Fibroblast of skin of left biceps (primary cell): ENCODE measurements around the gene FBXW8.

Source experiments
- DNase-seq, 2 experiments: peaks; one replicate each; pipeline ENCODE4 v3.0.0-alpha.2; 2013; ENCODE audit warnings: low read depth in 2 of 2

FBXW8 gene

GRCh38 chr12:117023998-117024960 lies 113.5 kb downstream of the FBXW8 start:
- DNase-seq = no peak

DNA sequence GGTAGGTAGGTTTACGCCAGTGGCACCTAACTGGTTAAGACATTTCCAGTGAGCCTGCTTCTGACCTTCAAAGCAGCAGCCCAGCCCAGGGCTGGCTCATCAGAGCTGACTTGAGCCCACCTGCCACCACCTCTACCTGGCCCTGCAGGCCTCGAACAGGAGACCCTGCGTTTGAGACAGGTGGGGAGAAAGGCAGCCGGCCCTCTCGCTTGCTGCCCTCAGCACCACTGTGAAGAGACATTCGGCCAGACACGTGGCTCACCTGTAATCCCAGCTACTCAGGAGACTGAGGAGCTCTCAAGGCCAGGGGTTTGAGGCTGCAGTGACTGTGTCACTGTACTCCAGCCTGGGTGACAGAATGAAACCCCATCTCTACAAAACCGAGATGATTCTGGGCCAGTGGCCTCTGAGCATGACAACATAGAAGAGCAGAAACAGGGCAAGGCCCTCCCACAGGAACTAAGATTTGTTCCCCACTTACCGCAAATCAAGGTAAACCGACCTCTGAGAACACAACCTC lies 114.3 kb downstream of the FBXW8 start:
- no peak for DNase-seq

GRCh38 chr12:117025481-117026151 lies 114.9 kb downstream of the FBXW8 start:
- DNase-seq = peak; percentile 12 to 16

GRCh38 chr12:117026343-117026742 lies 115.6 kb downstream of the FBXW8 start:
- DNase-seq = no peak

DNA sequence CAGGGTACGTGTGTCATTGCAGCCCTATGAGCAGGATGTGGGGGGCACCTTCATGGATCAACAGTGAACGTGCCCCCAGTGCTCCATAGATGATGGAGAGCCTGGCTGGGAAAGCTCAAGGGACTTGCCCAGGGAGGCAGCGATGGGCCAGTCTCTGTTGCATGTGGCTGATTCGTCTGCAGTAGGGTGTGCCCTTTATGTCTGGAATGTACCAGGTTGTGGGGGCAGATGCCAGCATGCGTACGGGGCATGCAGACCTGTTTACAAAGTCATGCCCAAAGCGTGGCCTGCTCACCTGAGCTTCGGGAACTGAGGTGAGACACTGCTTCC lies 116.1 kb downstream of the FBXW8 start:
- DNase-seq = no peak

DNA sequence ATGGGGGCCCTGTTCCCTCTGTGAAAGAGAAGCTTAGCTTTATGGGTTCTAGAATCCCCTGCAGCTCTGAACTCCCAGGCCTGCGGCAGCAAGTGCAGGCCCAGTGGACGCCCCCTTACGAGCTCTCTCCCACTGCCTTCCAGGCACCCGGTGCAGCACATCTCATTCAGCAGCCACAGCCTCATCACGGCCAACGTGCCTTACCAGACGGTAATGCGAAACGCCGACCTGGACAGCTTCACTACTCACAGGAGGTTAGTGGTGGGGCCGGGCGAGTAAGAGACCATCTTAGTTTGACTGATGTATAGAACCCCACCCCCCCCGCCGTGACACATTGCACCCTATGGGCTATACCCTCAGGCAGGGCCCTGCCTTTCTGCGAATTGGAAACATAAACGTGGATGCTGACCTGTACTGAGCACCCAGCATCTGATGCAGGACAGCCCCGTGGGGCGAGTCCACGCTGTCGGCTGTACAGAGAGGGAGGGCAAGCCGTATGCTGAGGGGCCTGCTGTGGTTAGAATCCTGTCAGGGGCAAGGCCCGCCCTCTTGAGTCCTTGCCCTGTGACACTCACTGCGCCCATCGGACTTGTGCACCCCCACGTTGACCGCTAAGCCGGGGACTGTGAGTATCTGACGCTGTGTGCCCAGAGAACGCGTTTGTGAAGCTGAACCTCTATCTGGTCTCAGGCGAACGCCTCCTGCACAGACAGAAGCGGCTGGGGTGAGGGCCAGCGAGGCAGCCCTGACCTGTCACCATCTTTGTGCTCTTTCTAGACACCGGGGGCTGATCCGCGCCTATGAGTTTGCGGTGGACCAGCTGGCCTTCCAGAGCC lies 116.7 kb downstream of the FBXW8 start:
- no peak for DNase-seq

DNA sequence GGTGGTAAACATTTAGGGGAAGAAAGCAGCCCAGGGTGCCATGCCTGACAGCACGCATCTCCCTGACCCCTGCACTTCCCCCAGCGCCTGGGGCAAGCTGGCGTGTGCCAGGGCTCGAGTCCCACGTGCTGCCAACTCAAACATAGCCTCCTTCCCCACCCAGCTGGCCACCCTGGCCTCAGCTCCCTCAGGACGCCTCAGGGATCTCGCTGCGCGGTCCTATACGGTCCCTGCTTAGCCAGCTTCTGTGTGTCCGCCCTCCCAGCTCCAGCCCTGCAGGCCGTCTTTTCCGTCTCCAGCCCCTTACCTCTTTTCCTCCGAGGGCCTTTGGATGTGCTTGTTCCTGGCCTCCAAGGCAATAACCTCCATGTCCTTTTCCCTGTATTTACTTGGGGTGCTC lies 117.5 kb downstream of the FBXW8 start:
- no peak for DNase-seq

- no peak for DNase-seq
Observed at GRCh38 chr12:117030187-117030900, 119.6 kb downstream of the FBXW8 start.

DNA sequence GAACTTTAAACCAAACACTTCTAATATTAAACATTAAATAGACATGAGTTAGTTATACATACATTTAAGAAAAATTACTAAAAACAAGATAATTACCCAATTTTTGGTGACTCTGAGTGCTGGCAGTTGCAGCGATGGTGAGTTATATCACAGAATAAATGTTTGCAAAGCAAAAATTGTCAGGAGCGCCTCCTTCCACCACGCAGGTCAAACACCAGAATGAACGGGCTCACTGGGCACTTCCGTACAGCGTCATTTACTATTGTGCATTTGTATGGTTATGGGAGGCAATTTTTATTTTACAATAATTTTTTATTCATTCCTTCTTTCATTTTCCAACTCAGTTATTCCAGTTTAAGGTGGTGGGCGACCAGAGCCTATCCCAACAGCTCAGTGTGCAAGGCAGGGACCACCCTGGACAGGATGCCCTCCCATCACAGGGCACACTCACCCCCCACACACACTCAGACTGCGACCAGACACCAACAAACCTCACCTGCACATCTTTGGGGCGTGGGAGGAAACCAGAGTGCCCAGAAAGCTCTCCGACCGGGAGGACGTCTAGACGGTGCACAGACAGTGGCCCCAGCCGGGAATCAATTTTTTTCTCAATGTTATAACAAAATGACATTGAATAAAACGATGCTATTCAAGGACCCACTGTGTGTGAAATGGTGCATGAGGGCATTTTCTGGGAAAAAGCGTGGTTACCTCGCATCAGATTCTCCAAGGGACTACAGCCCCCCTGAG lies 121.3 kb downstream of the FBXW8 start:
- DNase-seq = no peak

DNA sequence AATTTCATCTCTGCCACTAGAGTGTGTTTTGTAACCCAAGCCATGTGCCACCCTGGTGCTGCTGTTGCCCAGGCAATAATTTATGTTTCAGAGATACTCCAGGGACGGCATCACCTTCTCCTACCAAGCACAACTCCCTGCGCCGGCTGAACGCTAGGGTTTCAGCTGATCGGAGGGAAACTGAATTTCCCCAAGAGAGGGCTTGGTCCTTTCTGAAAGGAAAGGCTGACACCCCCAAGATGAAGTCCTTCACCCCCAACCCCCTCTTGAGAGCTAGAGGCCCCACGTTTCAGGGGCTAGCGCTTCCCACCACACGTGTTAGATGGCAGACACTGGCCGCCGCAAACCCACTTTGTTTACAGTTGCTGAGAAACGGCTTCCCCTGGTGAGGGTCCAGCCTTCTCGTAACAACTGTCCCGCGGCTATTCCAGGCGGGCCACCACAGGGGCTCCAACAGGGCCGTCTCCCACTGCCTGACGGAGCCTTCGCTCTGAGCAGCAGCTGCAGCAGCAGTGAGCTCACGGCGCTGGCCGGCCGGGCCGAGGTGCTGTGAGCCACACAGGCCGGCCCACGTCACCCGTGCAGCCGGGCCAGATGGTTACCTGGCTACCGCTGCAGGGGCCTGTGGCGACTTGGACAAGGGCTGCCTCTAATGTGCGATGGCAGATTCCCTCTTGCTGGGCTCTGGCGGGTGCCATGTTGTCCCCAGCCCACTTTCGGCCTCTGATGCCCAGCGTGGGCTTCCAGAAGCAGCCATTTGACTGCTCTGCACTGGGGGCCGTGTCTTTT lies 122.0 kb downstream of the FBXW8 start:
- DNase-seq = no peak

GRCh38 chr12:117033382-117034221 lies 122.9 kb downstream of the FBXW8 start:
- DNase-seq = no peak

- no peak for DNase-seq
Observed at GRCh38 chr12:117034249-117034648, 123.5 kb downstream of the FBXW8 start.

GRCh38 chr12:117034701-117035151 lies 124.0 kb downstream of the FBXW8 start:
- DNase-seq = no peak

DNA sequence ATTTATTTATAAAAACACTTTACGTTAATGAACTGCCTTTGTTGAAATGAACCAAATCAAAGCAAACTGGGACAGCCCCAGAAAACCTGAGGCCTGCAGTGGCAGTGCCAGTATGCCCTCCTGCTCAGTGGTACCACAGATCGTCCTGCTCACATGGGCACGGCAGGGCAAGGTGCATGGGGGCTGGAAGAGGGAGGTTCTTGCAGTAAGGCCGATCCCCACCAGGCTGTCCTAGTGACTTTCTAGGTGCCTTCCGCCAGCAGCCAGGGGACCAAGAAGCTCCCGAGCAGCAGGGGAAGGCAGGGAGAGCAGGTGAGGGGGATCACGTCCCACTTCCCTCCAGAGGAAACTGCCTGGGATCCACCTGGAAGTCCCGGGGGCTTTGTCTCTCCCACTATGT lies 124.5 kb downstream of the FBXW8 start:
- no peak for DNase-seq

DNA sequence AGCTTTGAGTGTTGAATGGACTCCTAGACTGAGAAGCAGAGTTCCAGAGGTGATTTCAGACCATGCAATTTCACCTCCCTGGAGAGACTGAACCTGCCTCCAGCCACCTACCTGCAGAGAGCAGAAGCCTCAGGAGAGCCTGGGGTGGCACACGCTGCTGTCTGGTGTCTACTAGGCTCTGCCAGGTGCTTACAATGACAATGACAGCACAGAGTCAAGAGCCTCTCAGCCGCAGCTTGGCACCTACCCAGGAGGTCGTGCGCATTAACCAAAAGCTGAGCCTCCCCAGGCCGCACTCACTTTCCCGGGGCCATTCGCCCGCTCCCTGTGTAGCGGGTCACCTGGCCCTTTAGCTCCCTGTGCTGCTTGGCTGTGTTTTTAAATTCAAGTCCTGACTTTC lies 125.3 kb downstream of the FBXW8 start:
- no peak for DNase-seq

DNA sequence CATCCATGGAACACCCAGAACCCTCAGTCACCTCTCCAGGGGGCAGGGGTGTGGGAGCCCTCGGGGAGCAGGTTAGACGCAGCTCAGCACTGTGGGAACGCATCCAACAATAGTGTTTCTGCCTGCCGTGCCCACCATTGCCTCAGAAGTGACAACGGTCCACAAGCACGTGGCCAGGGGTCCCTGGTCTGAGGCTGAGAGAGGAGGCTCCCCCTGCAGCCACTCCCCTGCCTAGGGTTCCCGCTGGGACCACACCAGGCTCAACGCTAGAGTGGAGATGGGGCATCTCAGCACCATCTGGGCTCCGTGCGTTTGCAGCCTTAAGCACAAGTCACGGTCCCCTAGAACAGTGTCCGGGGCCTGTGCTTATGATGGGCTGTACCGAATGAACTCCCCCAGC lies 125.8 kb downstream of the FBXW8 start:
- DNase-seq = no peak

DNA sequence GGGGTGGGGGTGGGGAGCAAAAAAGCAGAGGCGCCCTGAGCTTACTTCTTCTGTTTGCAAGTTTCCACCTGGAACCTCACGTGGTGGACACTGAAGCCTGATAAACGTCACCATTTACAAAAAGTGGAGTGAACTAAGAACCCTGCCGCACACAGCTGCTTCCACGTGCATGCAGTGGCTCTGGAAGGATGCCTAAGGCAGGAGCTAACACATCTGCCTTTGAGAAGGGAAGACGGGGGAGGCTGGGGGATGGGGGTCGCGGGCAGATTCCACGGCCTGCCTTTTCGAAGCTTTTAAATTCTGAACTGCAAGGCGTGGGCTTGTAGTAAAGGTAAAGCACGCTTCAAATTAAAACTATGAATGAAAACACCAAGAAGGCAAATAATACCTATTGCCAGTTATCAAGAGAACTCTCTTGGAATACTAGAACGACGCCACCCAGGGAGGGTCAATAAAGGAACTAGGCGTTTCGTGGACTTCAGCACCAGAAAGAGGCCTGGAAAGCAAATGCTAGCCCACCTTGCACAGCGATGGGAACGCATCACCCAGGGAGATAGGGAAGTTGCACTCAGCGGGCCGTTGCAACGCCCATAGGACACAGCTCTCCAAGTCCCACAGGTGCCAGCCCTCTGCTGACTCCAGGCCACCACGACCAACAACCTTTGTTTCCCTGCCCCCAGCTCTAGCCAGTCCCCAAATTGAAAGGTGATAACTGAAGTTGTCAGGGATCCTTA lies 126.7 kb downstream of the FBXW8 start:
- DNase-seq = no peak

DNA sequence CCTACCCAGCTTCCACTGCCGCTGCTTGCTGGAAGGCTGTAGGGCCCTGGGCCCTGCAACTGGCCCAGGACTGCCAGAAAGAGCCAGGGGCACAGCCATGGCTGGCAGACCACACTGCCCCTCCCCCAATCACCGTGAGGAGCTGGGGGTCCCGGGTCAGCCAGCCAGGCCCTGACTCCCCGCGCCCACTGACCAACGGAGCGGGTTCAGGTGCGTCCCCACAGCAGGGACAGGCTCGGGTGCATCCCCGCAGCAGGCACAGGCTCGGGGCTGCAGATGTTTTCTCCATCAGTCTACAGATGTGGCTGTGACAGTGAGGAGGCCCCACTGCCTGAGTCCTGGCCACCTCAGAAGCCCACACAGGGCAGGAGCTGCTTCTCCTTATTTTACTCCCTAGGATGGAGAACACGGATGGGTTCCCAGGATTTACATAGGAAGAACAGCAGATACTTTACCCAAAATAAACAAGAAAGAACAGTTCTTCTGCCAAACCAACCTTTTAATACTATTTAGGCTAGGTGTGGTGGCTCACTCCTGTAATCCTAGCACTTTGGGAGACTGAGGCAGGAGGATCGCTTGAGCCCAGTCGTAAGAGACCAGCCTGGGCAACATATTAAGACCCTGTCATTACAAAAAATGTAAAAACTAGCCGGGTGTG lies 127.4 kb downstream of the FBXW8 start:
- DNase-seq = no peak
